Stimulated activated CD8-positive, alpha-beta memory T cell treated with anti-CD3 and anti-CD28 coated beads, Interleukin-12 subunit alpha, Interleukin-12 subunit beta, amount 100 ng/mL, for 1 hour (primary cell): Measurements from ENCODE around the gene AGER.
"Not testable (repeated sequence)": the region's sequence is repeated elsewhere in the genome, so short reads cannot be mapped to it uniquely, and the experiment has no call there.

Experiments used
- DNase-seq: peaks from one replicate; pipeline ENCODE4 v3.0.0-alpha.2; 2020; ENCODE audit warnings: low read depth

The AGER gene

GRCh38 chr6:32186151-32186840 is 2.2 kb upstream of the AGER start:
- not testable (repeated sequence) for DNase-seq

DNA sequence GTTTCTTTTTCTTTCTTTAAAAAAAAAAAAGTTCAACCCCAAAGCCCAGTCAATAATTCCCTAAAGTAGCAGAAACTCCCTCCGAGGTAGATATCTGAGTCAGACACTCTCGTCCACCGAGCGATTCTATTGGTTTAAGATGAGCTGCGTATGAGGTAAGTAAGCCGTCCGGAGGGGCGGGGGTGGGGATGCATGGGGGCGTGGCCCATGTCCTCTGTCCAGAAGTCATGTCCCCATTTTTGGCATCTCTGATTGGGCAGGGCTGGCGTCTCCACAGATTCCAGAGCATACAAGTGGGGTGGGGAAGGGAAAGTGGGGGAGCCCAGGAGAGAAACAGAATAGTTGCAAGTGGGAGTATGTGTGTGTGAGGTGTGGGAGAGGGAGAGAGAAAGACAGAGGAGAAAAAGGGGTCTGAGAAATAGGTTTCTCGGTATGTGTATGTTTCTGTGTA is 1.7 kb upstream of the AGER start:
- DNase-seq: not testable (repeated sequence)

GRCh38 chr6:32183483-32184083 is 470 bp downstream of the AGER start:
- DNase-seq: no peak

DNA sequence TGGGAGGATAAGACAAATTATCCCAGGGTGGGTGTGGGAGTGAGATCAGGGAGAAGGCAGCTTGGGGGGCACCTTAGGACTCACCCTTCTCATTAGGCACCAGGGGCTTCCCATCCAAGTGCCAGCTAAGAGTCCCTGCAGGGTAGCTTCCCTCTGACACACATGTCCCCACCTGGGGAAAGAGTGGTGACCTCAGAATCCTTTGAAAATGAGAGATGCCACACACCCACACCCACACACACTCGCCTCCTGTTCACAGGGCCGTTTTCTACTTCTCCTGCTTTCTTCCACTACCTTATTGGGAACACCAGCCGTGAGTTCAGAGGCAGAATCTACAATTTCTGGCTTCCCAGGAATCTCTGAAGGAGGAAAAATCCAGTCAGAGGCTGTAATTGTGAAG is 1.0 kb downstream of the AGER start:
- no peak for DNase-seq

GRCh38 chr6:32182555-32182981 is 1.5 kb downstream of the AGER start:
- DNase-seq: no peak

DNA sequence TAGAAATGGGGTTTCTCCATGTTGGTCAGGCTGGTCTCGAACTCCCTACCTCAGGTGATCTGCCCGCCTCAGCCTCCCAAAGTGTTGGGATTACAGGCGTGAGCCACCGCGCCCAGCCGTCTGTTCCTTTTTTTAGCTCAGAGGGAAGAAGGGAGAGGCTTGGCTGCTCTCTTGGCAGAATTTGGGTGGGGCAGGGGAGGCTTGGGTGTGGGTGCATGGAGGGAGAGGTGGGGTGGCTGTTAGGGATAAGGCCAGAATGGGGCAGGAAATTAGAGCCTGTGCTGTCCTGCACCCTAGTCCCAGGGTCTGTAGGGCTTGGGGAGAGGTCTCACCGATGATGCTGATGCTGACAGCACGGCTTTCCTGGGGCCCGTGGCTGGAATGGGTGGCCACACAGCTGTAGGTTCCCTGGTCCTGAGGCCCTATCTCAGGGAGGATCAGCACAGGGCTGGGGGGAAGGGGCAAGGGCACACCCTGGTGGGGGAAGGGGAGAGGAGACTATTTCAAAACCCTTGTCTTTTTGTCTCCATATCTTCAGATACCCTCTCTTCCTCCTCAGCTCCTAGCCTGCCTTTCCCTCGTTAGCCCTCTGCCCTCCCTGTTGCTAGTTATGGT is 2.0 kb downstream of the AGER start:
- DNase-seq: no peak

GRCh38 chr6:32181148-32181702 is 2.8 kb downstream of the AGER start:
- DNase-seq: no peak

DNA sequence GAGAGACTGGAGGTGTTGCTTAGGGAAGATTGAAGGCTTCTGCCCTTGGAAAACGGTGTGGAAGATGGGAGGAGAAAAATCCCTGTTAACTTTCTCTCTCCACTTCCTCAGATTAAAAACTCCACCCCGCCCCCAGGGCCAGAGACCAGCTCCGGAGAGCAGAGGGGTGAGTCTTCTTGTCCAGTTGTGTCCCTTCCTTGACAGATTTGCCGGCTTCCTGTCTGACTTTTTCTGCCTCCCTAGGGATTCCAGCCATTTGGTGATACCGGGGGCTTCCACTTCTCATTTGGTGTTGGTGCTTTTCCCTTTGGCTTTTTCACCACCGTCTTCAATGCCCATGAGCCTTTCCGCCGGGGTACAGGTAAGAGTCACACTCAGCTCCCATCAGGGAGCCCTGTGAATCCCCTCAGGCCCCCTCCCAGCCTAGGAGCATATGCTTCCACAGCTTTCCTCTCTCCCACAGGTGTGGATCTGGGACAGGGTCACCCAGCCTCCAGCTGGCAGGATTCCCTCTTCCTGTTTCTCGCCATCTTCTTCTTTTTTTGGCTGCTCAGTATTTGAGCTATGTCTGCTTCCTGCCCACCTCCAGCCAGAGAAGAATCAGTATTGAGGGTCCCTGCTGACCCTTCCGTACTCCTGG is 4.2 kb downstream of the AGER start:
- no peak for DNase-seq

- DNase-seq: no peak
Measured at GRCh38 chr6:32178547-32179440, 5.3 kb downstream of the AGER start.

DNA sequence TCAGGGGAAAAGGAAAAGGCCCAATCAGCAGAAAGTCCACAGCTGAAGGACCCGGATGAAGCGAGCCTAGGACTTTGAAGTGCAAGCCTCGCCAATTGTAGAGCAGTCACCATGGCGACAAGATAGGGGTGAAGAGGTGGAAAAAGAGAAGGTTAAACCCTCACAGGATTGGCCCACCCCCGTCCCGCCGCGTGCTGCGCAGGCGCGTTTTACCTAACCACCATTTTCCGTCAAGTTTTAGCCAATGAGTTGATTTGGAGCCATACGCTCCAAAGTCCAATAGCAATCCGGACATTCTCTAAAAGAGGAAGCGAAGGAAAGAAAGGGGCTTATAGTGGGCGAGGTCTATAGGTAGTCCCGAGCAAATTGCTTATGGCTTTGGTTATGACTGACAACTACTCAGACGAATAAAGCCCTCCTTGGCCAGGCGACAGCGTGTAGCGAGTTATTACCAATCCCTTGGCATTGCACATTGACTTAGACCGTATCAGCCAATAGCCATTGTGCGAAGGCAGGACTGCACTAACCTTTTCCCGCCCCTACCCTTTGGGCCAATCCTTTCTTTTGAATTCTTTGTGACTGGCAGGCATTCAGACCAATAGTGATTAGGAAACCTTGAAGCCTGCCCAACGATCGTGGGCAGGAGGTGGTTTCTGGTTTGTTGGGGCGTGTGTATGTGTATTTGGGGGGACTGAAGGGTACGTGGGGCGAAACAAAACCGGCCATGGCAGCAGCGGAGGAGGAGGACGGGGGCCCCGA is 6.1 kb downstream of the AGER start, which contains the start of gene RNF5:
Gene RNF5, plus strand, starts transcription at position 618 of the 759 bp plus-strand sequence. Its CDS starts 107 bp downstream, at position 725.
- peak; percentile 90 for DNase-seq

GRCh38 chr6:32177183-32177787 is 6.8 kb downstream of the AGER start:
- DNase-seq: no peak

GRCh38 chr6:32176476-32177182 is 7.4 kb downstream of the AGER start:
- no peak for DNase-seq

- DNase-seq: peak; percentile 92
Measured at GRCh38 chr6:32175711-32176475, 8.2 kb downstream of the AGER start, which contains the start of gene AGPAT1. AGPAT1 (minus strand) TSS chr6:32176084; CDS start chr6:32171496, 4,588 bp downstream.

DNA sequence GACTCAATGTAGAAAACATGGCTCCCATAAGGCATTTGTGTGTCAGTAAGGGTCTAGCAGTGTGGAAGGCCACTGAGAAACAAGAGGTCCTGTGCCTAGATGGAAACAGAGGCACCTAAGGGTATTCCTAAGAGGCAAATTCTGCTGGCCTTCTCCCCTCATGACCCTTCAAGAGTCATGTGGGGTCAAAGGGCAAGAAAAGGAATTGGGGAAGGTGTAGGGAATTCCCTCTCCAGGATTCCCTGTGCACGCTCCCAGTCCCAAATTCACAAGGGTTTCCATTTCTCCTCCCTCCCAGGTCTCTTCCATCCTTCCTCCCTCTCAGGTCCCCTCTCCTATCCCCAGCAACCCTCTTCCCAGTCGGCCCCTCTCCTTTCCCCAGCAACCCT is 8.7 kb downstream of the AGER start:
- no peak for DNase-seq

- no peak for DNase-seq
Measured at GRCh38 chr6:32174416-32174815, 9.6 kb downstream of the AGER start.

DNA sequence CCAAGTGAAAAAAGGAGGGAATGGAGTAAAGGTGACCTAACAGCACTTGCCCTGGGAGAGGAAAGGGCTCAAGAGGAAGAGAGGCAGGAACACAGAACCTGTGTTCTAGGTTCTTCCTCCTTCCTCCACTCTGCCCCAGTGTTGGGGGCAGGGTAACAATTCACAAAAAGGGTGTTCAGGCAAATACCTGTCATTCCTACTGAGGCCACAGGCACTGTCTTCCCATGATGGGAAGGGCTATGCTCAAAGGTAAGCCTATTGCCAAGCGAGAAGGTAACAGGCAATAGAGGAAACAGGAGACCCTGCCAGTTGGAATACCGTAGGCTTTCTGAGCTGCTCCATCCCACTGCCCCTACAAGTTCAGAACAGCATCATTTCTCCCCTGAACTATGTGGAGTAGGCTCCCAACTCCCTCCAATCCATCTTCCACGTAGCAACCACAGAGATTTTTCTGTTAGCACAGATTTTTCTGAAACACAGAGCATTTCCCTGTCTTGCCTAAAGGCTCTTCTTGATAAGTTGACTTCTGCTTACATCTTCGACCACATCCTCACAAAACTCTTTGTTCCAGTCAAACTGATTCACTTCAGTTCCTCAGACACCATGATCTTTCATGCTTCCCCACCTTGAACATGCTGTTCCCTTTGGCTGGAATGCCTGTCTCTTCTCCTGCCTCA is 10.9 kb downstream of the AGER start:
- no peak for DNase-seq

- no peak for DNase-seq
Measured at GRCh38 chr6:32171234-32171633, 12.8 kb downstream of the AGER start.

DNA sequence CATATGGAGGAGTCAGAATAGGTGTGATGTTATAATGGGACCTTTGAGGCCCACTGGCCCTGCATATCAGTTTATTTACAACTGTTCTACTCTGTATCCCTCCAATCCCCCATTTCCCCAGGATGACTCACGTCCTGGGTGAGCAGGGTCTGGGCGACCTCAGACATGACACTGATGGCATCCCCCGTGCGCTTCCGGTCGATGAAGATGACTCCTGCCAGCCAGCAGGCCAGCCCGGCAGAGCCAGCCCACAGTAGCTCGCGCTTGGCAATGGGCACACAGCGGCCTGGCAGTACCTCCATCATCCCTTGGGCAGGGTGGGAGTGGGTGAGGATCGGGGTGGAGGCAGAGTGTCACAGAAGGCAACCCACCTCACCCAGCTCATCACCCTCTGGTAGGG is 13.8 kb downstream of the AGER start:
- no peak for DNase-seq
